HG02870 (cell line): ENCODE results near the gene RCAN3.

Experiments used
- ATAC-seq: cut with Tn5 transposase; IDR thresholded peaks from one replicate; pipeline ENCODE4 v1.9.1; 2021; ENCODE audit warnings: mild to moderate bottlenecking, moderate library complexity; ENCODE audit not compliant: unreplicated experiment

The RCAN3 gene

DNA sequence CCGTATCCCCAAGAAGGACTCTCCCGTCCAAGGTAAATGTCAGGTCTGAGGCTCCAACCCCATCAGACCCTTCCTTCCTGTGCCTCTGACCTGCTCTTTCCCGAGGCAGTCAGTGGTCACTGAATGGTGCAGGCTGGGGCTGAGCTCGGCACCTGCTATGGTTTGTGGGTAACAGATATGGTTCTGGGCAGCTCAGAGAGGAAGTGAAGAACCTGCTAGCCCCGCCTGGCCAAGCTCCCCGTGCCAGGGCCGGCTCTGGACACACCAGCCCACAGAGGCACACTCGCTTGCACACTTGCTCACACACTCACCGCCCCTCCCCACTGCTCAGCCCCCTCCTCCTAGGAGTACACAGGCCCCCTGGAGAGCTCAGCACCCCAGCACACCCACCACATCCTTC lies 69.7 kb downstream of the RCAN3 start:
- ATAC-seq = no peak

DNA sequence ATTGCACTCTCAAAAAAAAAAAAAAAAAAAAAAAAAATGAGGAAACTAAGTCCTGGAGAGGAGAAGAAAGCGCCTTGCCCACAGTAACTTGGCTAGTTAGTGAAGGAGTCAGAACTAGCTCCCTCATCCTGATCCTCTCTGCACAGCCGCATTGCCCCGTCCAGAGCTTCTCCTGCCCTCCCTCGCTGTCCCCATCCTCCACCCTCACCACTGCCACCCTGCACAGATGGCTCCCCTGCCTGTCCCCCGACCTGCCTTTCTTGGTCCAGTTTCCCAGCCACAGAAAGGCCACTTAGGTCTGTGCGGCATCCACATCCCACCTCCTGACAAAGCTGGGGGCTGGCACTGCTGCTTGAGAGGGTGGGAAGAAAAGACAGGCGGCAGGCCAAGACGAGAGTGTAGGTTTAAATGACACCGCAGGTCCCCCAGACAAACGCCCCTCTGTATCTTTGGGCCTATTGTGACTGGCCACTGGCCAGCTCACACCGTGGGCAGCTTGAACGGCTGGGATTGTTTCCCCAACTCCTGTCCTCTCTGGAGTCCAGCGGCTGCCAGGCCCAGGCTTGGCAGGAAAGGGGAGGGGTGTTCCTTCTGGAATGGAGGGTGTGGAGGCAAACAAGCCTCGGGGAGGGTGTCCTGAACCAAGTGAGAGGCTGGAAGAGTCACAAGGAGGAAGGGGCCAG lies 73.4 kb downstream of the RCAN3 start:
- no peak for ATAC-seq

GRCh38 chr1:24578846-24579245 lies 76.2 kb downstream of the RCAN3 start:
- ATAC-seq = no peak

DNA sequence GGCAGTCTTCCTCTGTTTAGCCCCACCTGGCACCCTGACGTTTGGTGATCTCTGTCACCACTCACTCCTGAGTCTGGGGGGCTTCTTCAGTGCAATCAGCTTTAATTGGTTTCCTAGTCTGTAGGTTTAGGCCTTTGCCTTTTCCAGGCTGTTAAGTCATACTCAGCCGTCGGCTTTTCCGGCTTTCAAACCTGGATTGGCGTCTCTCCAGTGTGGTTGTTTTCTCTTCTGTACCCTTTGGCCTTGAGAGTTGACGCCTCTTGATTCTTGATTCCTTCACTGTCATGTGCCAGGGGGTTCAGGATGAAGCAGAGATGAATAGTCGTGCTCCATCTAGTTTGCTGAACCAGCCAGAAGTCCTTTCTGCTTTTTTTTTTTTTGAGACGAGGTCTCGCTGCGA lies 78.1 kb downstream of the RCAN3 start:
- ATAC-seq = no peak

DNA sequence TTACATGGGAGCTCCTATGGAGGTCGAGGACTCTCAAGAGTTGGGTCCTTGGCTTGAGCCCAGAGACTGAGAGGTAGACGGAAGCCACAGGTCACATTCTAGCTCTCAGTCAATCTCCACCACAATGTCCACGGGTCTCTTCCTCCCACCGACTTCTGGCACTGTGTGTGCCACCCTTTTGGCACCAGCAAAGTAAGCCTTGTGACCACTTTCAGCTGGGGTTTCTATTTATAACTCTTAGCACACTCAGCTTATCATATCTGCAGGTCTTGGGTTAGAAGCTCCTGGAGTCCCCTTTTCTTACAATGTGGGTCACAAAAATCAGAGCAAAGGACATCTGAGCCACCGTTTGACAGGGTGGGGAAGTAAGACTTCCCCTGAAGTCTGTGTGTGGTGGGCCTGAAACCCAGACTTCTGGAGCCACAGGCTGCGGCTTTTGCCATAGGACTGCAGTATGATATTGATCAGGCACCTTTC lies 81.6 kb downstream of the RCAN3 start:
- ATAC-seq = no peak

DNA sequence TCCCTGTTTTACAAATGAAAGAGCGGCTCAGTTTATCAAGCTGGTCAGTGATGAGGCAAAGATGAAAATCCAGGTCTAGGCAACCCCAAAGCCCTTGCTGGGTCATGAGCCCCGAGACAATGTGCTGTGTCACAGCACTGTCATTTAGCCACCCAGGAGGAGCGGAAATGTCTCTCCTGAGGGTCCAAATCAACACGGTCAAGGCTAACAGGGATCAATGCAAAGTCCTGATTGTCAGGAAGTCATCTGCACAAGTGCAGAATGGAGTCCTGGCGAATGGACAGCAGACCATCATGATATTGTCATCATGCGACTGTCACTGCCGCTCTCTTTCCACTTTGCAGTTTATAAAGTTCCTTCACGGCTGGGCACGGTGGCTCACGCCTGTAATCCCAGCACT lies 83.5 kb downstream of the RCAN3 start:
- no peak for ATAC-seq

DNA sequence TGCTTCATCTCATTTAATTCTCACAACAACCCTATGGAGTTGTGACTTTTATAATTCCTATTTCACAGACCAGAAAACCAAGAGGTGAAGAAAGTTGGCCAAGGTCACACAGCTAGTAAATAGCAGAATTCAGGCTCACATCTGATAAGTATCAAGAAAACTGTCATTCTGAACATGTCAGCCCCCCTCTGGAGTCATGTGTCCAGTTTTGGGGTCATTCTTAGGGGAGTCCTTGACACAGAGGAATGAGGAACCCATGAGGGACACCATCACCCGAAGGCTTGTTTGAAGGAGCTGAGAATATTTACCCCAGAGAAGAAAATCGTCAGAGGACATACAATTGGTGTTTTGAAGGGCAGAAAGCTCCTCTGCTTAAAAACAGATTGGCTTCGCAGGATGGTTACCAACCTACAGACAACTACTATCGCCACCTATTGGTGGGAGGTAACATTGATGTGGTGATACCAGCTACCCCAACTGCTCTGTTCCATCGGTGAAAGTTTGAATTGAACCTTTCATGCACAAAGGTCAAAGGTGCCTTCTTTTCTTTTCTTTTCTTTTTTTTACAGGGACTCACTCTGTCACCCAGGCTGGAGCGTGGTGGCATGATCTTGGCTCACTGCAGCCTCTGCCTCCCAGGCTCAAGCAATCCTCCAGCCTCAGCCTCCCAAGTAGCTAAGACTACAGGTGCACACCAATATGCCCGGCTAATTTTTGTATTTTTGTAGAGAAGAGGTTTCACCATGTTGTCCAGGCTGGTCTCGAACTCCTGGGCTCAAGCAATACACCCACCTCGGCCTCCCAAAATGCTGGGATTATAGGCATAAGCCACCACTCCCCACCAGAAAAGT lies 84.6 kb downstream of the RCAN3 start:
- no peak for ATAC-seq

GRCh38 chr1:24588573-24588972 lies 85.9 kb downstream of the RCAN3 start:
- ATAC-seq = no peak

- ATAC-seq = no peak
Measured at GRCh38 chr1:24589200-24589599, 86.6 kb downstream of the RCAN3 start.
